Measurements from ENCODE around the gene FAM210A. TPM values are rescaled to one million over a fixed set of nuclear protein-coding genes. Genes with fewer than 3 reads are reported as not detected.

FAM210A gene
- total and polyA plus RNA-seq, 9 of the 15 experiments (the other 6 are each of a cell fraction or from before 2014, with no cell fraction given) = 8.3 to 41.7 (median 19.1) TPM

DNA sequence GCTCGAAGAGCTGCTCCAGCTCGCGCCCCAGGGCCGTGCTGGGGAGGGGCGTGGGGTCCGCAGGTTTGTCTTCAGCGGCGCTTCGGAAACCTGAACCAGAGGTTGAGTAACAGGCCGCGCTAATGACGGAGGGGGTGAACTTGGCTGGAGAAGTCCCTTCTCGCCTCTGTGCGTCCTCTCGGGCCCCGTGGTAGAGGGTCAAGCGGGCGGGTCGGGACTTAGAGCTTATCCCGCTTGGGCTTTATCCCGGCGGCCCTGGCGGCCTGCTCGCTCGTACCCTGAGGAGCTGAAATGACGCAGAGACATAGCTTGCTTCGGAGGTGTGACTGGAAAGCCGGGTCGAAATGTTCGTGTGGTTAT lies 594 bp upstream of the FAM210A start (continued):
- TF ChIP-seq PYGO2 (tag; IDR thresholded peaks at IDR 0.05) (no peak), ZNF347 (CRISPR knock-in tag; IDR thresholded peaks at IDR 0.05; ENCODE audit: low read depth) (no peak)

DNA sequence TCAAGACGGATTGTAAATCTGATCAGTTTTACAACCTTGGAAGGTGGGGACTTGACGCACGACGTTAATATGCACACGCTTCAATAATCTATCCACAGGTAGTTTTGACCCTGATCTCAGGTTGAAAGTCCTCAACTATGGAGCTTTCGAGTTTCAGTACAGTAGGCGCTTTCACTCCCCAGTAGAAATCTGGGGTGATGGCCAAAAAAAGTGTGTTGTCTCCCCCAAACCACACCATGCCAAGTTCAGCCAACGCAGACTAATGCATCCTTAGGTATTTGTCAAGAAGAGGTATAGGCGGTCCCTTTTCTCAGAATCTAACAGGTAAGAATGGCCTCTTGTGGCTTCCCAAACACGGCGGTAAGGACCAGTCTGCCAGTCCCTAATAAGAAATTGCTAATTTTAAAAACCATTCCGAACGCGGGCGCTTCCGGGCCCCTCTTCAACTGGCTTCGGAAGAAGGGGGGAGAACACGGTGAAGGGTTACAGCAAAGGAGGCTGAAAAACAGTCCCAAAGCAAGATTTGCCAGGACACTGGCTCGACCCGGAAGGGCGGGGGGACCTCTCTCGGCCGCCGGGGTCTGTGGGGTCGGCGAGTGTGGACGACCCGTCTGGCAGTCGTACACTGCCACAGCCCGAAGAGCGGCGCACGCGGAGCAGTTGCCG lies 659 bp downstream of the FAM210A start:
- FAIRE-seq (no peak), ATAC-seq (no peak), DNase-seq (ENCODE audit: extremely low read depth in 1 of 4, low spot score in 3 of 4) (peak in 1 of 4 experiments; percentile 14)
- WGBS (ENCODE audit: insufficient coverage, low coverage, missing lambda C conversion rate) = under 1% methylated on average over 35 of the region's 35 CpGs
- in situ Hi-C loops (cut with MboI) = no loop called here
- Histone ChIP-seq H3K36me3 (ENCODE audit: control insufficient read depth, insufficient read depth, low read length) (peaks cover 28% of the 10 kb centered on the region; the same call in 2 of the 3 replicates), H3K4me2 (ENCODE audit: insufficient read depth, low read length) (peak overlapping the region; percentile 90), H3K79me2 (ENCODE audit: control insufficient read depth, insufficient read depth, low read length) (peaks cover 100% of the 10 kb centered on the region), H3K9ac (ENCODE audit: insufficient read depth in 1 of 2, low read depth in 2 of 2, low read length in 2 of 2) (peak overlapping the region; percentile 93 to 98), H3K9me1 (ENCODE audit: control insufficient read depth, insufficient read depth, low read length) (no peaks in the 10 kb centered on the region), H3K4me3 (peak overlapping the region; percentile 97), H3K9me3 (replicated peaks; ENCODE audit: control insufficient read depth, insufficient read depth, low read depth, low read length) (no peaks in the 10 kb centered on the region), H3K4me1 (replicated peaks in 1 of 2; ENCODE audit: control insufficient read depth in 2 of 2, insufficient read depth in 2 of 2, low read length in 2 of 2) (peaks cover 5 to 16% of the 10 kb centered on the region in 2 experiments; a peak in 4 of 5 replicates), H2AFZ (ENCODE audit: low read depth, low read length) (peak overlapping the region; percentile 89), H3K27me3 (ENCODE audit: control insufficient read depth in 2 of 2, insufficient read depth in 2 of 2, low read length in 2 of 2) (no peaks in the 10 kb centered on the region), H3K27ac (ENCODE audit: extremely low read depth, low read depth, low read length) (peak overlapping the region; percentile 93), H4K20me1 (replicated peaks; ENCODE audit: control insufficient read depth, insufficient read depth, low read length) (peaks cover 4% of the 10 kb centered on the region)
- ChIA-PET POLR2A (interaction anchor here (0.6 to 1.4 kb wide), 5 partner anchors 9 to 713 kb away, joined by 3 read pairs; no protein-coding TSS in a partner anchor), CTCF (ENCODE audit: low intra/inter-chr PET ratio) (no interaction called here)
- TF ChIP-seq, protein P1, sequence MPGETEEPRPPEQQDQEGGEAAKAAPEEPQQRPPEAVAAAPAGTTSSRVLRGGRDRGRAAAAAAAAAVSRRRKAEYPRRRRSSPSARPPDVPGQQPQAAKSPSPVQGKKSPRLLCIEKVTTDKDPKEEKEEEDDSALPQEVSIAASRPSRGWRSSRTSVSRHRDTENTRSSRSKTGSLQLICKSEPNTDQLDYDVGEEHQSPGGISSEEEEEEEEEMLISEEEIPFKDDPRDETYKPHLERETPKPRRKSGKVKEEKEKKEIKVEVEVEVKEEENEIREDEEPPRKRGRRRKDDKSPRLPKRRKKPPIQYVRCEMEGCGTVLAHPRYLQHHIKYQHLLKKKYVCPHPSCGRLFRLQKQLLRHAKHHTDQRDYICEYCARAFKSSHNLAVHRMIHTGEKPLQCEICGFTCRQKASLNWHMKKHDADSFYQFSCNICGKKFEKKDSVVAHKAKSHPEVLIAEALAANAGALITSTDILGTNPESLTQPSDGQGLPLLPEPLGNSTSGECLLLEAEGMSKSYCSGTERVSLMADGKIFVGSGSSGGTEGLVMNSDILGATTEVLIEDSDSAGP (CRISPR knock-in tag; IDR thresholded peaks at IDR 0.05) = no peak
- TF ChIP-seq NCOA2 (IDR thresholded peaks at IDR 0.05; ENCODE audit: partially characterized antibody in 2 of 2) (no peak), ZNF79 (CRISPR knock-in tag; IDR thresholded peaks at IDR 0.05; ENCODE audit: low read depth) (no peak), SOX6 (IDR thresholded peaks at IDR 0.05) (no peak), CBFA2T3 (IDR thresholded peaks at IDR 0.05) (no peak)
- TF ChIP-seq, protein P2, sequence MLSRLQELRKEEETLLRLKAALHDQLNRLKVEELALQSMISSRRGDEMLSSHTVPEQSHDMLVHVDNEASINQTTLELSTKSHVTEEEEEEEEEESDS (CRISPR knock-in tag; IDR thresholded peaks at IDR 0.05) = no peak
- intact Hi-C loops (cut with micrococcal nuclease) = no loop called here
- BruUV-seq (replicated peaks) = TSS peak; percentile 52

Data from K562 (cell line).